CD4-positive, alpha-beta T cell treated with Interleukin-6 for 4 hours (primary cell): ENCODE measurements around the gene PPM1L.
"Not testable (repeated sequence)": the region's sequence is repeated elsewhere in the genome, so short reads cannot be mapped to it uniquely, and the experiment has no call there.

Experiments used
- DNase-seq: peaks from one replicate; pipeline ENCODE4 v3.0.0-alpha.2; 2020; ENCODE audit warnings: mixed read lengths

PPM1L gene

DNA sequence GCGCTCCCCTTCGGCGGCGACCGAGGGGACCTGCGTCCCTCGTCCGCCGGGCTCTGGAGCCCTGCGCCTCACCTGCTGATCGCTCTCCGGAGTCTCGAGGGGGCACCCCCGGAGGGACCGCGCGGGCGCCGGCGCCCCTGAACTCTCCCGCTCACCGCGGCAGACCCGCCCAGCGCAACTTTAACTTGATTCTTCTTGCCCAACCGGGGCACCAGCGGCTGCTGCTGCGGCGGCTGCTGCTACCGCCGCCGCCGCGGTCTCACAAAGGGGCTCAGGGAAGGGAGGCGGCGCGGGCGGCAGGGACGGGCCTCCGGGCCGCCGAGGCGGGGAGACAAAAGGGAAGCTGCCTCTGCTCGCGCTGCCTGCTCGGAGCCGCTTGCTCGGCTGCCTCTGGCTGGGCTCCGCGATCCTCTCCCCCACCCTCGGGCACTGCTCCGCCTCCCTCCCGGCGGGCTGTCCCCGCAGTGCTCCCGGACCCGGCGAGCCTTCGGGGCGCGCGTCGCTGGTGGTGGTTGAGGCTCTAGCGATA lies at the start of gene PPM1L:
TSS of gene PPM1L (plus strand) at position 456 of the 529 bp plus-strand sequence.
- peak; percentile 68 for DNase-seq

- DNase-seq, result peak; percentile 54
Measured at GRCh38 chr3:160707187-160707794, 48.7 kb upstream of the PPM1L start.

- no peak for DNase-seq
Measured at GRCh38 chr3:160709477-160710182, 46.4 kb upstream of the PPM1L start.

DNA sequence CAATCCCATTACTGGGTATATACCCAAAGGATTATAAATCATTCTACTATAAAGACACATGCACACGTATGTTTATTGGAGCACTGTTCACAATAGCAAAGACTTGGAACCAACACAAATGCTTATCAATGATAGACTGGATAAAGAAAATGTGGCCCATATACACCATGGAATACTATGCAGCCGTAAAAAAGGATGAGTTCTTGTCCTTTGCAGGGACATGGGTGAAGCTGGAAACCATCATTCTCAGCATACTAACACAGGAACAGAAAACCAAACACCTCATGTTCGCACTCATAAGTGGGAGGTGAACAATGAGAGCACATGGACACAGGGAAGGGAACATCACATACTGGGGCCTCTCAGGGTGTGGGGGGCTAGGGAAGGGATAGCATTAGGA lies 42.9 kb upstream of the PPM1L start:
- DNase-seq, result not testable (repeated sequence)

GRCh38 chr3:160719710-160720109 lies 36.3 kb upstream of the PPM1L start:
- no peak for DNase-seq

DNA sequence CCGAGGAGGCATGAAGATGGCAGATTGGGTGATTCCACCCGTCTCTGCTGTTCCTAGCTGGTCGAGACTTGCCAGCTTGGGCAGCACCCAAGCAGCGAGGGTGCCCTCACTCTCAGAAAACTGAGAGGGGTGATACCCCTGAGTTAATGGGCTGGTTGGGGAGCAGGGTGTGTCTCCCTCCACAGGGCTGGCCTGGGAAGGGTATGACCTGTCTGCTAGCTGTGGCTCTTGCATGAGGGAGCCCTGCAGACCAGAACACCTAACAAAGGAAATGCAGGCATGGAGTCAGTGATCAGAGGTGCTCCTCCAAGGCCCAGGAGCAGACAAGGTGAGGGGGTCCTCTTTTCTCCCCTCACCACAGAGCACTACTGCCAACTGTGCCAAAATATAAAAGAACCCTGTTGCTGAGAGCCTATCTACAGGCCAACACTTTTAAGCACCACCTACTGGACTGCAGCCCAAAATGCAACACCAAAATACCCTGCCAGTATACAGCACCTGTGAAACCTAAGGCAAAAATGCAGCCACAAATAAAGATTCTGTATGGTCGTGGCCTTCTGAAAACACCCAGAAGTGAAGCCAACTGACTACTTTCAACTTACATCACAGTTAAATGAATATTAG lies 35.8 kb upstream of the PPM1L start:
- no peak for DNase-seq

GRCh38 chr3:160722331-160722730 lies 33.7 kb upstream of the PPM1L start:
- no peak for DNase-seq

DNA sequence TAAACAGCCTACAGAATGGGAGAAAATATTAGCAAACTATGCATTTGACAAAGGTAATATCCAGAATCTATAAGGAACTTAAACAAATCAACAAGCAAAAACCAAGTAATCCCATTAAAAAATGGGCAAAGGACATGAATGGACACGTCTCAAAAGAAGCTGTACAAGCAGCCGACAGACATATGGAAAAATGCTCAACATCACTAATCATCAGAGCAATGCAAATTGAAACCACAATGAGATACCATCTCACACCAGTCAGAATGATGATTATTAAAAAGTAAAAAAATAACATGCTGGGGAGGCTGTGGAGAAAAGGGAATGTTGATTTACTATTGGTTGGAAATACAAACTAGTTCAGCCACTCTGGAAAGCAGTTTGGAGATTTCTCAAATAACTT lies 30.7 kb upstream of the PPM1L start:
- DNase-seq, result no peak

- DNase-seq, result no peak
Measured at GRCh38 chr3:160735826-160736225, 20.2 kb upstream of the PPM1L start.

- DNase-seq, result no peak
Measured at GRCh38 chr3:160738048-160738447, 18.0 kb upstream of the PPM1L start.

- DNase-seq, result no peak
Measured at GRCh38 chr3:160739079-160739478, 17.0 kb upstream of the PPM1L start.

GRCh38 chr3:160746976-160747375 lies 9.1 kb upstream of the PPM1L start:
- no peak for DNase-seq

- no peak for DNase-seq
Measured at GRCh38 chr3:160747422-160747821, 8.6 kb upstream of the PPM1L start.

DNA sequence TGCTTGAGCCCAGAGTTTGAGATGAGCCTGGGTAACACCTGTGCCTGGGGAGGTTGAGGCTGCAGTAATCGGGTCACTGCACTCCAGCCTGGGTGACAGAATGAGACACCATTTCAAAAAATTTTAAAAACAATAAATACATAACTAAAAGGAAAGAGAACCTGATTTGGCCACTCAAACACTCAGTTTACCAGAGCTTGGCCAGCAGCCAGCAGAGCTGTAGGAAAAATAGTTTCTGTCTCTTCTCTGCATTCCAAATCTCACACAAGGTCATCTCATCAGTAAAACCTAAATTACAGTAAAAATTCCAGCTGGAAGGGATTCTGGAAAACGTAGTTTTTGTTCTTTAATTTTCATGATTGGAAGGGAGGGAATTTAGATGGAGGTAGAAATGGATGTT lies 7.8 kb upstream of the PPM1L start:
- DNase-seq, result no peak

DNA sequence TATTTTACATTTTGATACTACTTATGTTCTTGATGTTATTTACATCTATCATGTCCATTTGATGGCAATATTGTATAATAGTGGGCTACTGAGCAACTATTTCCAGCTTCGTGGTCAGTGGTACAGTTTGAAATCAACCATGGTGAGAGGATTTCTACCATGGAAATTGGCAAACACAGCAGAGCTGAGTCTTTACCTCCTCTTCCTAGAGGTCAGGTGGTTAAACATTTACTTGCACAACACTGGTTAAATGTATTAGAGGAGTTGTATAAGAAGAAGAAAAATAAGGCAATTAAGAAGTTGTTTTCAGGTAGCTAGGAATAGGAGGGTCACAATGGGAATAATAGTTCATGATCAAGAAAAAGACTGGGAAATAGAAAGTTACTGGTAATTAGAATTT lies 7.2 kb upstream of the PPM1L start:
- DNase-seq, result no peak

- no peak for DNase-seq
Measured at GRCh38 chr3:160753953-160754352, 2.1 kb upstream of the PPM1L start.

GRCh38 chr3:160754371-160754854 lies 1.6 kb upstream of the PPM1L start:
- no peak for DNase-seq

GRCh38 chr3:160754855-160755747 lies 930 bp upstream of the PPM1L start:
- DNase-seq, result peak; percentile 92

DNA sequence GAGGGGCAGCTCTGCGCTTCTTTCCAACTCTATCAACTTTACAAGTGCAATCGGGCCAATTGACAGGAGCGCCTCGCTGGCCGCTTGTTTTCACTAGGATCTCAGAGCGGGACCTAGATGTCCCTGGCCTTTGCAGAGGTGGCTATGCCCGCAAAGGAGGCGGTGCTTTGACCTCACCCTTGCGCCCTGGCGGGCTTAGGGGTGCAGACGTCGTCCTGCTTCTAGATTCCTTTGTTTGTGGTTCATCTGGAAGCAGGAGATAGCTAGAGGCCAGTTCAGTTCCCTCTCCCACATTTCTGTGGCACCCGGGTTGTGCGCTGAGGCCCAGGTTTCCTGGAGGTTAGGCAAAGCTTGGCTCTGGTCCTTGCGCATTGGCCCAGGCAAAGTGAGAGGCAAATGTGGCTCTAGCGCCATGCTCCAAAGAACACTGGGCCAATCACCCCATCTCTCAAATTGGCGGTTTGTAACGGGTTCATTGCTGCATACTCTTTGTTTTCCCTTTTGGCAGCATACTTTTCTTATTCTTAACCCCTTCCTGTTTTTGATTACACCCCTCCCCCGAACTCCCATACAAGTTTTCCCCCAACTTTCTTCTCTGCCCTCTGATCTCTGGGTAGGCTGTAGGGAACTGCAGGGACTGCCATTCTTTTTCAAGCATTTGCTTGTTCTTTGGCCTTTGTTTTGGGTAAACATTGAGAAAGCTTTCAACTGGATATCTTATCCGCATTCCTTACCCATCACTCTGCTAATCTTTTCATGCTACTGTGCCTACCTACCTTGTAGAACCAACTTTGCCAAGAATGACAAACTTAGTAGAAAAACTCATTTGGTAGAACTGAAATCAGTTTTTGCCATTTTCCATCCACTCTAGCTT lies 1.4 kb downstream of the PPM1L start:
- peak; percentile 2 for DNase-seq

DNA sequence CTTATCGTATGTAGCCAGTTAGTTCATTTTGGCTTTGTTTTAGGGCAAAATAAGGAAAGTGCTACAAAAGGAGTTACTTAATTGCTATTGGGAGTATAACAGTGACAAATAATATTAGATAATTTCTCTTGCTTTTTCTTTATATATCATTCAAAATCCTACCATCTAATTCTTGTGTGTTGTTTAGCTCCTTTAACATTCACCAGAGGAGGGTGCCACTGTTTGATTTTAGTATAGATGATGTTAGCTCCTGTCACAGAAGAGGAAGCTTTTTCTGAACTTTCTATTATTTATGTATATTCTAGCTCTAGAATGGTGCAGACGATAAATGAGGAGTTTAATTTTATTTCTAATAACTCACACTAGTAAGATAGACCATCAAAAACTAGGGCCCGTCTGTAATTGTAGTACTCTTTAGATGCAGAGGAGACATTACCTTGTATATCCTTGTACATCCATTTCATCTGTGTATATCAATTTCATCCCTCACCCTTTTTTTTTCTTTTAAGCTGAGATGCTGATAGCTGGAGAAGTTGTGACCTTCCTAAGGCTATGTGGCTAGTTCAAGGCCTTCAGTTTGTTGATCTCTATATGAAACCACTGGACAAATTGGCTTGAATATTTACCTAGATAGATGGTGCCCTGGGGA lies 3.0 kb downstream of the PPM1L start:
- no peak for DNase-seq

DNA sequence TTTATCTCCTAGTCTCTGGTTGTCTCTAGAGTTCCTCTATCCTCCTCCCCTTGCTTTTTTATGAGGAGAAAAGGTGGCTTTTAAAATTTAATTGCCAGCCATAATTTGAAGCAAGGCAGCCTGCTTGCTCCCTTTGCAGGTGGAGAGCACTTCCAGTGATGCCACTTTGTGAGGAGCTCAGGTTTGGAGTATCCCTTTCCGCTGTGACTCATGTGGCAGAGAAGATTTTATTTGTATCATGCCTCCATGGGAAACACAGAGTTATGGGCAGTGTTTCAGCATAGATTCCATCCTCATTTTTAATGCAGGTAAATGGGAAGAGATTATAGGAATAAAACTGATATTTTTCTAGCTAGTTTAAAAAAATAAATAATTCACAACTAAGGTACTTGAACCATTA lies 7.0 kb downstream of the PPM1L start:
- no peak for DNase-seq
